ENCODE results near the gene GLIS1. TPM values are rescaled to one million over a fixed set of nuclear protein-coding genes. Genes with fewer than 3 reads are reported as not detected.
A peak's percentile ranks its signal among the peaks of the same experiment; 100 is the strongest.

The GLIS1 gene
- total and polyA plus RNA-seq, 5 donors from 2014 or later = not detected

DNA sequence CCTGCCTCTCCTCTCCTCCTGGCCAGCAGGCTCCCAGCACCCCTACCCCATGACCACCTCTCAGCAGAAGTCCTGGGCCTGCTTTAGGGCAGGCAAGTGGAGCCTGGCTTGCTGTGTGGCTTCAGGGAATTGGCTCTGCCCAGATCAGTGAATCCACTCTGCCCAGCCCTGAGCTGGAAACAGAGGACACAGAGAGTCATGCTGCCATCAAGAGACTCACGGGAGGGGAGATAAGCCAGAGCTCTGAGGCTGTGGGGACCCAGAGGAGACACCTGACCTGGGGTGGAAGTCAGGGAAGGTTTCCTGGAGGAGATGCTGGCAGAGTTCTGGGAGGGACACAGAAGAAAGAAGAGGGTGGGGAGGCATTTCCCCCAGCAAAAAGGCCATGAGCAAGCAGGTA, 54.2 kb downstream of the GLIS1 start:
- Mint-ChIP-seq H3K9me3 (peaks cover 0 to 1% (median 0%) of the 10 kb centered on the region in 7 donors), H3K27me3 (peaks cover 21% of the 10 kb centered on the region), H3K27ac (no peak overlapping the region), H3K36me3 (no peaks in the 10 kb centered on the region), H3K4me3 (no peak overlapping the region), H3K4me1 (peaks cover 0 to 9% (median 1%) of the 10 kb centered on the region in 4 donors)
- Histone ChIP-seq H3K27ac (ENCODE audit: insufficient read depth, low read length, poor library complexity, severe bottlenecking) (no peak overlapping the region), H3K36me3 (ENCODE audit: control insufficient read depth, insufficient read depth, low read length) (no peaks in the 10 kb centered on the region), H3K4me3 (ENCODE audit: low read depth, low read length) (no peak overlapping the region), H3K27me3 (ENCODE audit: control insufficient read depth, insufficient read depth, low read length) (no peaks in the 10 kb centered on the region), H3K4me1 (ENCODE audit: control insufficient read depth, insufficient read depth, low read length, poor library complexity, severe bottlenecking) (no peaks in the 10 kb centered on the region), H3K9me3 (ENCODE audit: control insufficient read depth in 2 of 2, low read length in 2 of 2) (no peaks in the 10 kb centered on the region)
- DNase-seq (no peak), ATAC-seq (ENCODE audit: low read depth in 2 of 2) (no peak)

DNA sequence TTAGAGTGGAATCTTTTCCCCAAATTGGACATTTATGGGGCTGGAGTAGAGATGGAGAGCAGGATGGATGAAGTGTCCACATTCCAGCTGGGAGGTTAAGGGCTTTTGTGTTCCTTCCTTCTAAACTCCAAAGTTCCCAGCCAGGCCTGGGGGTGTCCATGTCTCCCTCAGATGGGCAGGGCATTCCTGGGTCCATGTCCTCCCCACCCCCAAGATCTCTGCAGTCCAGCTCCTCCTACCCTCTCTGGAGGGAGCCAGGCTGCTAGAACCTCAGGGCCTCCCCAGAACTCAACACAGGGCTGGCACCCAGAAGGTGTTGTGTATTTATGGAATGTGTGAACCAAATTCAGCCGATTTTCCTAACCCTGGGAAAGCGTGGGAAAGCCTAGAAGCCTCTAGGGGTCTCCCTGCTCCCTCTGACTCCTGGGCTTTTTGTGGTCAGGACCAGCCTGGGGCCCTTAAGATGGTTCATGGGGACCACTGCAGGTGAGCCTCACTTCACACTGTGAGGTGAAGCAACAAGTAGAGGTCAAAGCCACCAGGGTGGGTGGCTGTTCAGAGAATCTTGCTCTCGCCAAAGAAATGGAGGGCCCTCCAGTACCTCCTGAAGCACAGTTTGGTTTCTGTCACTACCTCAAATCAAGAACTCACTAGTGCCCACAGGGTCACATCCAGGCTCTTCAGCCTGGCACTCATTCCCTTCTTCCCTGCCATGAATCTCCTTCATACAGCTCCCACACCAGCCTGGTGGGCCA, 54.8 kb downstream of the GLIS1 start:
- Mint-ChIP-seq H3K27me3 (peaks cover 21% of the 10 kb centered on the region), H3K36me3 (no peaks in the 10 kb centered on the region)

DNA sequence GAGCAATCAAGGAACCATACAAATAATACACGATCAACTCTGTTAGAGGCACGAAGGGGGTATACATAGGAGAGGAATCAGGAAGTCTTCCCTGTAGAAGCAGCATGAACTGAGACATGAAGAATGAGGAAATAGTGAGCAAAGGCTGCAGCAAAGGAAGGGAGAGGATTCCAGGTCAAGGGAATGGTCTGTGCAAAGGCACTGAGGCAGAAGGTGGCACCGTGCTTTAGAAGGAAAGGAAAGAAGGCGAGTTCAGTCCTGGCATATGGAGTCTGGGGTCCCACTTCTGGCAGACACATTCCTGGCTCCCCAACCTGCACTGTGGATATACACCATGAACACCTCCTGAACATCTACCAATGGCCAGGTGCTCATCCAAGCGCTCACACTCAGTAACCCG, 56.1 kb downstream of the GLIS1 start:
- peaks cover 0 to 1% (median 0%) of the 10 kb centered on the region in 7 donors for H3K9me3 Mint-ChIP-seq
- no peak overlapping the region for H3K4me3 Mint-ChIP-seq
- peaks cover 0 to 9% (median 1%) of the 10 kb centered on the region in 4 donors for H3K4me1 Mint-ChIP-seq
- ATAC-seq (ENCODE audit: low read depth in 2 of 2) (no peak), DNase-seq (no peak)
- H3K27me3 Mint-ChIP-seq = peaks cover 21% of the 10 kb centered on the region
- no peaks in the 10 kb centered on the region for H3K4me1 ChIP-seq (ENCODE audit: control insufficient read depth, insufficient read depth, low read length, poor library complexity, severe bottlenecking)
- H3K36me3 ChIP-seq (ENCODE audit: control insufficient read depth, insufficient read depth, low read length) = no peaks in the 10 kb centered on the region
- H3K4me3 ChIP-seq (ENCODE audit: low read depth, low read length) = no peak overlapping the region
- no peak overlapping the region for H3K27ac ChIP-seq (ENCODE audit: insufficient read depth, low read length, poor library complexity, severe bottlenecking)
- no peaks in the 10 kb centered on the region for H3K9me3 ChIP-seq (ENCODE audit: control insufficient read depth in 2 of 2, low read length in 2 of 2)
- no peak overlapping the region for H3K27ac Mint-ChIP-seq
- peaks cover 3% of the 10 kb centered on the region for H3K27me3 ChIP-seq (ENCODE audit: control insufficient read depth, insufficient read depth, low read length)
- no peaks in the 10 kb centered on the region for H3K36me3 Mint-ChIP-seq

More for the DNA sequence above, 54.8 kb downstream of the GLIS1 start:
- H3K9me3 ChIP-seq (ENCODE audit: control insufficient read depth in 2 of 2, low read length in 2 of 2) = no peaks in the 10 kb centered on the region
- H3K4me3 Mint-ChIP-seq = no peak overlapping the region
- H3K36me3 ChIP-seq (ENCODE audit: control insufficient read depth, insufficient read depth, low read length) = no peaks in the 10 kb centered on the region
- no peak overlapping the region for H3K4me3 ChIP-seq (ENCODE audit: low read depth, low read length)
- H3K27me3 ChIP-seq (ENCODE audit: control insufficient read depth, insufficient read depth, low read length) = no peaks in the 10 kb centered on the region
- peaks cover 0 to 1% (median 0%) of the 10 kb centered on the region in 7 donors for H3K9me3 Mint-ChIP-seq
- DNase-seq (no peak), ATAC-seq (ENCODE audit: low read depth in 2 of 2) (no peak)
- no peak overlapping the region for H3K27ac ChIP-seq (ENCODE audit: insufficient read depth, low read length, poor library complexity, severe bottlenecking)
- no peaks in the 10 kb centered on the region for H3K4me1 ChIP-seq (ENCODE audit: control insufficient read depth, insufficient read depth, low read length, poor library complexity, severe bottlenecking)
- no peak overlapping the region for H3K27ac Mint-ChIP-seq
- H3K4me1 Mint-ChIP-seq = peaks cover 0 to 9% (median 1%) of the 10 kb centered on the region in 4 donors

DNA sequence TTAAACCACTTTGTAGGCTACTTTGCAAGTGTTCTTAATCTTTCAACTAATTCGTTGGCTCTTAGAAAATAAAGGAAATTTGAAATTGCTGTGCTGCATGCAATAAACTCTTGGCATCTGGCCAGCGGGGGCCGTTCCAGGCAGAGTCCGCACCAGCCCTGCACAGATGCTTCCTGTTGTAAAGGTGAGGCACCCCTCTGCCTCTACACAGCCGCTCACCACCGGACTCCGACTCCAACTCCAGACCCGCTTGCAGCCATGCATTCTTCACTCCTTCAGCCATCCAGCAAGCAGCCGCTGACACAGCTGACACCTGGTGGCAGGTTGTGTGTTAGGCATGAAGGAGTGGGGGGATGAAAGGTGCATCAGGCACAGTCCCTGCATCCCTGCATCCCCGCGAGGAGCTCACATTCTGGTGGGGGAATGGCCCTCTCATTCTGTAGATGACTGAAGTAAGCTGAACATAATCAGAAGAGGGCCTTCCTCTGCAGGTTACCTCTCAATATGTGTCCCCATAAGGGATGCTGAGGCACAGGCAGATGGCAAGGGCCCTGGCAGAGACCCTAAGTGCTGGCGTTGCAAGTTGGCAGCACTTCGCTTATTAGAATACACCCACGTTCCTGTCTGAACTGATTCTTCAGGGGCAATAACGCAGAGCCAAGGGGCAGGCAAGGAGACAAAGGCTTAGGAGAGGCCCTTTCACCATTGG, 56.8 kb downstream of the GLIS1 start:
- DNase-seq (peak in 2 of 3 donors; percentile 13 to 32), ATAC-seq (ENCODE audit: low read depth in 2 of 2) (peak; percentile 21 to 39)
- Histone ChIP-seq H3K4me3 (ENCODE audit: low read depth, low read length) (no peak overlapping the region), H3K9me3 (ENCODE audit: control insufficient read depth in 2 of 2, low read length in 2 of 2) (no peaks in the 10 kb centered on the region), H3K27ac (ENCODE audit: insufficient read depth, low read length, poor library complexity, severe bottlenecking) (no peak overlapping the region), H3K27me3 (ENCODE audit: control insufficient read depth, insufficient read depth, low read length) (peaks cover 3% of the 10 kb centered on the region), H3K4me1 (ENCODE audit: control insufficient read depth, insufficient read depth, low read length, poor library complexity, severe bottlenecking) (no peaks in the 10 kb centered on the region), H3K36me3 (ENCODE audit: control insufficient read depth, insufficient read depth, low read length) (no peaks in the 10 kb centered on the region)
- Mint-ChIP-seq H3K36me3 (no peaks in the 10 kb centered on the region), H3K9me3 (peaks cover 0 to 1% (median 0%) of the 10 kb centered on the region in 7 donors), H3K4me3 (peak overlapping the region in 2 of 4 donors; percentile 13 to 38), H3K27me3 (peaks cover 21% of the 10 kb centered on the region), H3K4me1 (peaks cover 0 to 9% (median 1%) of the 10 kb centered on the region in 4 donors), H3K27ac (peak overlapping the region in 1 of 3 donors; percentile 37)

DNA sequence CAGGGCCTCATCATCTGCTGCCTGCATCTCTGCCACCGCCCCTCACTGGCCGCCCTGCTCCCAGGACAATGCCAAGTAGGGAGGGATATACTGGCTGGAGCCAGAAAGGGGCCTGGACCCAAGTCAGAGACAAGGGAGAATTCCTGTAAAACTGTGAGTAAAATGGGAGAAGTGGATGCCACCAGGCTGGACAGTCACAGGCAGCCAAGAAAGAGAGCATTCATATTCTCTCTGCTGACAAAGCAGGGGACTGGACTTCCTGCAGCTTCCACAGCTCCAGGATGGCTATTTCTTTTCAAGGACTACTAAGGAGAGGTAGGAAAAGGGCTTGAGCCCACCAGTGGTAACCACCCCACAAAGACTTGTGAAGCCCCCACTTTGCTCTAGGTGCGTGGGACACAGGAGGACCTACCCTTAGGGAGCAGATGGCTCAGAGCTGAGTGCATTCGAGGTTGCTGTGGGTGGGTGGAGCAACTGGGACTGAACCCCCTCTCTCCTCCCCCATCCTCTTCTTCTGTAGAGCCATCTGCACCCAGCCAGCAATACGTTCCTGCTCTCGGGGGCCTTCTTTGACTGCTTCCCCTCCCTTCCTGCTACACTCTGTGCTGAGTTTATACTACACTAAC, 57.5 kb downstream of the GLIS1 start:
- Mint-ChIP-seq H3K4me1 (peaks cover 0 to 9% (median 1%) of the 10 kb centered on the region in 4 donors), H3K4me3 (no peak overlapping the region), H3K27me3 (peaks cover 21% of the 10 kb centered on the region), H3K36me3 (no peaks in the 10 kb centered on the region), H3K27ac (peak overlapping the region in 1 of 3 donors; percentile 37), H3K9me3 (peaks cover 0 to 1% (median 0%) of the 10 kb centered on the region in 7 donors)
- no peak for ATAC-seq (ENCODE audit: low read depth in 2 of 2)
- DNase-seq = no peak
- H3K4me3 ChIP-seq (ENCODE audit: low read depth, low read length) = no peak overlapping the region
- H3K27me3 ChIP-seq (ENCODE audit: control insufficient read depth, insufficient read depth, low read length) = peaks cover 3% of the 10 kb centered on the region
- no peak overlapping the region for H3K27ac ChIP-seq (ENCODE audit: insufficient read depth, low read length, poor library complexity, severe bottlenecking)
- no peaks in the 10 kb centered on the region for H3K9me3 ChIP-seq (ENCODE audit: control insufficient read depth in 2 of 2, low read length in 2 of 2)
- no peaks in the 10 kb centered on the region for H3K36me3 ChIP-seq (ENCODE audit: control insufficient read depth, insufficient read depth, low read length)
- H3K4me1 ChIP-seq (ENCODE audit: control insufficient read depth, insufficient read depth, low read length, poor library complexity, severe bottlenecking) = no peaks in the 10 kb centered on the region

DNA sequence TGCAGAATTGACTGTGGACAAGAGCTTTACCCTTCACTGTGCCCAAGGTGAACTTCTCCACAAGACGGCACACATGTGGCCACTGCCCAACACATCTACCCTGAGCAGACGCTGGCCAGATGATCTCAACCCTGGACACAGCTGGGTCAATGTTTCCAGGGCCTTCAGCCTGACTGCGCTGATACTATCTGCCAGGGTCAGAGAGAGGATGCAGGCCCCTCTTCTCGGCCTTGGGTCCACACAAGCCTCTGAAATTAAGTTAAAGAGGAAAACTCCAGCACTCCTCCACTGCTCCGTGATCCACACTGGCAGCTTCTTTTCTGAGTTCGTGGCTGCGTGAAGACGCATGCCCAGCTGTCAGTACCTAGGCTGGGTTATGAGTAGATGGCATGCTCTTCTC, 58.1 kb downstream of the GLIS1 start:
- no peak overlapping the region for H3K27ac Mint-ChIP-seq
- no peak overlapping the region for H3K4me3 Mint-ChIP-seq
- ATAC-seq (ENCODE audit: low read depth in 2 of 2) = no peak

DNA sequence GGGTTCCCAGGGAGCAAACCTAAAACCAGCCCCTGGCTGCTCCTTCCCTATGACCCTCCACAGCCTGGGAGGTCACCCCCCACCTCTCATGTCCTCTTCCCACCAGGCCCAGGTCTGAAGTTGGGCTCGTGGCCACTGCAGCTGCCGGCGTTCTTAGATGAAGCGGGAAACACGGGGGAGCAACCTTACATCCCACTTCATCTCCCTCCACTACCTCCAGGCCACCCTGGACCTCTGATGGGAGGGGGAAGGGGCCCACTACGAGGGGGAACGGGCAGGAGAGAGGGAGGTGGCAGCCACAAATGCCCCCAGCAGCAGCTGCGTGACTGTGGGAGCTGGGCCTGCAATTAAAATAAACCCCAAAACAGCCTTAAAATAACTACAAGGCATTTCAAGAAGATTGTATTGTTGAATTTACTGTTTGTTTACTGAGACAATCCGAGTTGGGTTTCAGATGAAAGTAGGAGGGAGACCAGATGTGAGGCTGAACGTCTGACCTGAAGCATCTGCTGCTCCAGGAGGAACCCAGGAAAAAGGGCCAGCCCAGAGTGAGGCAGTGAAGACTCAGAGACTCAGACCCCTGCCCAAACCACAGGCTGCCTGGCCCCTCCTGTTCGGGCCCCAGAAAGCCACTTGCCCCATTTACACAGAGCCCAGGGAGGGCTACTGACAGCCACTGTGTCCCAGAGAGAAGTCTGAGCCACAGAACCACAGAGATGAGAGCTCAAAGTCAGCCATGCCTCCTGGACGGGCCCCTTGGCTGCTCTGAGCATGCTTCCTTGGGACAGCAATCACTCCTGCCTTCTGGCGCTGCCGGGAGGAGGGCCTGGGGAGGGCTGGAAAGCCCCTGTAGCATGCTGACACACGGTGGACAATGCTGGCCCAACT, 59.8 kb downstream of the GLIS1 start:
- Mint-ChIP-seq H3K4me1 (peaks cover 0 to 9% (median 1%) of the 10 kb centered on the region in 4 donors), H3K27ac (no peak overlapping the region), H3K9me3 (no peaks in the 10 kb centered on the region), H3K4me3 (no peak overlapping the region), H3K36me3 (no peaks in the 10 kb centered on the region), H3K27me3 (peaks cover 8% of the 10 kb centered on the region)
- Histone ChIP-seq H3K27ac (ENCODE audit: insufficient read depth, low read length, poor library complexity, severe bottlenecking) (no peak overlapping the region), H3K27me3 (ENCODE audit: control insufficient read depth, insufficient read depth, low read length) (peaks cover 3% of the 10 kb centered on the region), H3K4me1 (ENCODE audit: control insufficient read depth, insufficient read depth, low read length, poor library complexity, severe bottlenecking) (no peaks in the 10 kb centered on the region), H3K36me3 (ENCODE audit: control insufficient read depth, insufficient read depth, low read length) (no peaks in the 10 kb centered on the region), H3K9me3 (ENCODE audit: control insufficient read depth in 2 of 2, low read length in 2 of 2) (no peaks in the 10 kb centered on the region), H3K4me3 (ENCODE audit: low read depth, low read length) (no peak overlapping the region)
- ATAC-seq (ENCODE audit: low read depth in 2 of 2) = no peak
- no peak for DNase-seq

More for the DNA sequence above, 58.1 kb downstream of the GLIS1 start:
- no peak for DNase-seq
- Histone ChIP-seq H3K9me3 (ENCODE audit: control insufficient read depth in 2 of 2, low read length in 2 of 2) (no peaks in the 10 kb centered on the region), H3K4me1 (ENCODE audit: control insufficient read depth, insufficient read depth, low read length, poor library complexity, severe bottlenecking) (no peaks in the 10 kb centered on the region), H3K27ac (ENCODE audit: insufficient read depth, low read length, poor library complexity, severe bottlenecking) (no peak overlapping the region), H3K4me3 (ENCODE audit: low read depth, low read length) (no peak overlapping the region), H3K36me3 (ENCODE audit: control insufficient read depth, insufficient read depth, low read length) (no peaks in the 10 kb centered on the region), H3K27me3 (ENCODE audit: control insufficient read depth, insufficient read depth, low read length) (peaks cover 3% of the 10 kb centered on the region)
- no peaks in the 10 kb centered on the region for H3K36me3 Mint-ChIP-seq
- H3K9me3 Mint-ChIP-seq = peaks cover 0 to 1% (median 0%) of the 10 kb centered on the region in 7 donors
- peaks cover 0 to 9% (median 1%) of the 10 kb centered on the region in 4 donors for H3K4me1 Mint-ChIP-seq
- H3K27me3 Mint-ChIP-seq = peaks cover 21% of the 10 kb centered on the region
